Suprapubic skin (tissue), 3 donors: ENCODE results near the gene ILRUN.

Source experiments
- CTCF ChIP-seq, 2 donors: fragments of 200-600 bp in 1 of 2; fragments of 450-650 bp in 1 of 2; sonication (generic) in 1 of 2; IDR thresholded peaks; one replicate each; pipeline ENCODE4 v1.5.1; 2016 to 2019; ENCODE audit warnings: antibody characterized with exemption in 2 of 2, mild to moderate bottlenecking in 1 of 2, moderate library complexity in 1 of 2
- EP300 ChIP-seq: sonication (generic); formaldehyde crosslinking; IDR thresholded peaks from one replicate; pipeline ENCODE4 v1.6.1; 2017; ENCODE audit warnings: antibody characterized with exemption
- POLR2A ChIP-seq, 2 donors: fragments of 450-650 bp; IDR thresholded peaks; one replicate each; pipeline ENCODE4 v1.6.1; 2017; ENCODE audit warnings: antibody characterized with exemption in 2 of 2, mild to moderate bottlenecking in 2 of 2, moderate library complexity in 2 of 2

- TF ChIP-seq CTCF (IDR thresholded peaks at IDR 0.05) = no peak
- TF ChIP-seq POLR2A (IDR thresholded peaks at IDR 0.05) = no peak
- TF ChIP-seq EP300 = no peak
Measured at GRCh38 chr6:34692280-34692679, 4.3 kb downstream of the ILRUN start.
